Glomerular endothelial cell (primary cell): ENCODE measurements around the gene CANT1. TPM values are rescaled to one million over a fixed set of nuclear protein-coding genes. Genes with fewer than 3 reads are reported as not detected.

Experiments used
- DNase-seq: peaks from one replicate; pipeline ENCODE4 v3.0.0-alpha.2; 2011; ENCODE audit warnings: low read depth, low spot score; ENCODE audit errors: extremely low read depth
- total RNA-seq: library from RNA; depleted of rRNA; stranded (reverse); fragments of >200 nt; gene quantifications from 2 replicates; pipeline ENCODE4 v1.2.3, GENCODE V29; 2015

The CANT1 gene
- total RNA-seq, 1 donor from 2014 or later: 62.4 TPM

DNA sequence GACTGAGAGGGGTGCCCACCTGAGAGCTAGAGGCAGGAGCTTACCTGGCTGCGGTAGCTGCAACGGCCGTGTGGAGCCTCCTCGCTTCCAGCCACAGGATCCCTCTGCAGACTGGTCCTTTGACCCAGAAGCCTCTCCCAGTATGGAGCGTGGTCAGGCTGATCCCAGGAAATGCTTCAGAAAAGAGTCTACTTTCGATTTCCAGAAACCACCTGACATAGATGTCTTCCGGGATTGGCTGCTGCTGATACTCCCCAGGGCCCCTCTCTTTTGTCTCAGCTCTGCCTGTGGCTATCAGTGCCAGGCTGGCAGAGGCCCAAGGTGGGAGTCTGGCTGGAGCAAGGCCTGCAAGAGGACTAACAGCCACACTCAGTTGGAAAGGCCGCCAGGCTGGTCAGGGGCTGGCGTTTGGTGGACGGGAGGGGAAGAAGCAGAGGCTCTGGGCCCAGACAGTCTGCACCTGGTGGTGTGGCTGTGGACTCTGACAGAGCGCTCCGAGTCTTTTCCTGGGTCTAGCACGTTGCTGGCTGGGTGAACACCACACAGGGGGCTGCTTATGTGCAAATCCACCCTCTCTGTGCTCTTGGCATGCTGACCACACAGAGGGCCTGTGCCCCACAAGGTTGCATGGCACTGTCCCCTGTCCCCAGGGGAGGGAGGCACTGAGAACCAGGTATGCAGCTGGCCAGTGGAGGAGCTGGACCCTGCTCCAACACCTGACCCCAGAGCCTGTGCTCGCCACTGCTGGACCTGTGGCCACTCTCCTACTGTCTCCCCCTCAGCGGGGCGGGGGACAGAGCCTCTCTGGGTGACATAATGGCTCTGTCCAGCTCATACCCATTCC lies 29.6 kb downstream of the CANT1 start, which contains the start of gene LGALS3BP:
Gene LGALS3BP, minus strand, starts transcription at position 144 of the 844 bp plus-strand sequence. CDS start 2,732 bp downstream, outside the sequence.
- DNase-seq: no peak

DNA sequence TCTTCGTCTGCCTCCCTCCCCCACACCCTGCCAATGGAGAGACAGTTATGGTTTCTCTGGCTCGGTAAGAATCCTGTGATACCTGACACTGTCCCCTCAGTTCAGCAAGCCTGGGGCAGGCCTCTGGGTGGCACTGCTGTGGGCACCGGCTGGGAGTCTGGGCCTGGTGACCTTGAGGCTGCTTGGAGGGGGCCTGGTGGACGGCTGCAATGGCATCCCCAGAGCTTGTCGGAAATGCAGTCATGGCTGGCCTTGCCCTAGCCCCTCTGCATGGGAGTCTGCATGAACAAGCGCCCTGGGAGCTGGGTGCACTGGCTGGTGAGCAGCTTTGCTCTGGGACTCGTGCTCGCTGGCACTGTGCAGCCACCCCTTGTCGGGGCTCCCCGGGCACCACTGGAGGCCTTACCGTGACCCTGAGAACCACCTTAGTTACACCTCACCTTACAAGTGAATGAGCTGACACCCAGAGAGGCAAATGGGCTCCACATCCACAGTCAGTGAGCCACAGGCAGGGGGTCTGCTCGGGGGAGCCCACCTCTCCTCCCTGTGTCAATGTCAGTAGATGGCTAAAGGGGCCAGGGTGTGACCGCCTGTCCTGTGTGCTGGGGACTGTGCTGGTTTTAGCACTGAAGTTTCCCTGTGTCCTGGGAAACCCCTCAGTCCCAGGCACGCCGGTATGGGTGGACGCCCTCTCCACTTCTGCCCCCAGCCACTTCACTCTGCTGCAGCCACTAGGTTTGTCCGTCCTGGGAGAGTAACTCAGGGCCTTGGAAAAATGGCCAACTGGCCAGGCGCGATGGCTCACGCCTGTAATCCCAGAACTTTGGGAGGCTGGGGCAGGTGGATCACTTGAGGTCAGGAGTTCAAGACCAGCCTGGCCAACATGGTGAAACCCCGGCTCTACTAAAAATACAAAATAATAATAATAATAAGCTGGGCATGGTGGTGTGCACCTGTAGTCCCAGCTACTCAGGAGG lies 31.3 kb downstream of the CANT1 start:
- DNase-seq: no peak

DNA sequence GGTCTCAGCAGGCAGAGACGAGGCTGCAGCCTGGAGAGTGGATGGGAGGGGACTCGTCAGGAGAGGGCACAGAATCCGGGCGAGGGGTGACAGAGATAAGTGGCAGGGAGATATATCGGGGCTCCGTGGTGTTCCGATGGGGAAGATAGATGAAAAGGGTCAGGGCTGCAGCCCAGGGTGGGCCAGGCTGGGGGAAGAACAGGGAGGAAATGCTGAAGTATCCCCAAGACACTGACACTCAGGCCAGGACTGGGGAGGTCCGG lies 32.0 kb downstream of the CANT1 start:
- no peak for DNase-seq

DNA sequence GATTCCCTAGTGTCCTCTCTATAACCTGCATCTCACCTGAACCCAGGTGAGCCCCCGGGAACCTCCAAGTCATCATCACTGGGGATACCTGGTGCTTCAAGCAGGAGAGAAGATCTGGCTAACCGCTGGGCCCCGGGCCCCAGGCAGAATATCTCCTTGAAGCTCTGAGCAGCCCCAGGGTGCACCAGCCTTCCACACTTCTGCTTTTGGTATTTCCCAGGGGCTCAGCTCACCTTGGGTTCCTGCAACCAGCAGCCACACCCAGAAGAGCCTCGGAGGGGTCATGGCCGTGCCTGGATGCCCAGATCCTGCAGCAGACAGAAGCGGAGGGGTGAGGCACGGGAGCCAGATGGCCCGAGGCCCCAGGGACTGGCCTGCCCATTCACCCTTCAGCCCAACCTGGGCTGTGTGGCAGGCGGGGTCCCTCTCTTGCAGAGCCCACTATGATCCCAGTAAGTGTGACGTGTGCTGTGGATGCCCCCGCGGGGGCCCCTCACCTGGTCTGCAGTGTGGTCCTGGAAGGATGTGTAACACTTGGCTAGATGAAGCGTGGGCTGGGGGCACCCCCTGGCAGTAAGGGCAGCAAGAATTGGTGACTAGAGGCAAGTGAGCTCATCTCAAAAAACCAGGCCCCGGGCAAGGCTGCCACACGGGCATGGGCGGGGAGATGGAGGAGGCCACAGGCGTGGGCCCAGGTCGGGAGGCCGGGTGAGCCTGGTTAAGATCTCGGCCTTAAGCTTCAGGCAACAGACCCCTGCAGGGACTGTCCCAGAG lies 32.5 kb downstream of the CANT1 start:
- DNase-seq: no peak

DNA sequence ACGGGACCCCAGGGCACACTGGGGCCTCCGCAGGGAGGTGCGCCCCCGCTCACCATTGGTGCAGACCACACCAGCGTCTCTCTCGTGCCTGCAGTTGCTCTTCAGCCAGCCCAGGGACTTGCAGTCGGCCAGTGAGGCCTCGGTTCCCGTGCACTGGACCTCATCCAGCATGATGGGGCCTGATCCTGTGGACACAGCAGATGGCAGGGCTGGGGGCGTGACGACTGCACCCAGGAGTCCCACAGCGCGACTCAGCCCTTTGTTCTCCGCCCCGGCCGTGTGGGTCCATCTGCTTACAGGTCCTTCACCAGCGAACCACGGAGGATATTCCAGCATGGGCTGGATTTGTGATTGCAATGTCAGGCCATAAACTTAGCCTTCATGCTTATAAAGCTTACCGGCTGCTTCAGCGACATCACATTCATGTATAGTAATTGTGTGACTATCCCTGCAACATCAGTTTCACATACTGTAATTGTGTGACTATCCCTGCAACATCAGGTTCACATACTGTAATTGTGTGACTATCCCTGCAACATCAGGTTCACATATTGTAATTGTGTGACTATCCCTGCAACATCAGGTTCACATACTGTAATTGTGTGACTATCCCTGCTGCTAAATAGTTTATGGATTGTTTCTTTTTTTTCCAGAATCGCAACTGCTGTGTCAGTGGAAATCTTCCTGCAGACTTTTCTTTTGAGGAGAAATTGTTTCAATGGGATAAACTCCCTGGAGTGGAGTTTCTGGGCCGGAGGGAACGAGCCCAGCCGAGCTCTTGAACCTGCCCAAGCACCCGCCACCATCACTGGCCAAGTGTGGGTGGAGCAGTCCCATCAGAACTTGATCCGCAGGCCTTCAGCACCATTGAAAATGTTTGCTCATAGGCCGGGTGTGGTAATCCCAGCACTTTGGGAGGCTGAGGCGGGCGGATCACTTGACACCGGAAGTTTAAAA lies 34.7 kb downstream of the CANT1 start:
- peak; percentile 16 for DNase-seq

DNA sequence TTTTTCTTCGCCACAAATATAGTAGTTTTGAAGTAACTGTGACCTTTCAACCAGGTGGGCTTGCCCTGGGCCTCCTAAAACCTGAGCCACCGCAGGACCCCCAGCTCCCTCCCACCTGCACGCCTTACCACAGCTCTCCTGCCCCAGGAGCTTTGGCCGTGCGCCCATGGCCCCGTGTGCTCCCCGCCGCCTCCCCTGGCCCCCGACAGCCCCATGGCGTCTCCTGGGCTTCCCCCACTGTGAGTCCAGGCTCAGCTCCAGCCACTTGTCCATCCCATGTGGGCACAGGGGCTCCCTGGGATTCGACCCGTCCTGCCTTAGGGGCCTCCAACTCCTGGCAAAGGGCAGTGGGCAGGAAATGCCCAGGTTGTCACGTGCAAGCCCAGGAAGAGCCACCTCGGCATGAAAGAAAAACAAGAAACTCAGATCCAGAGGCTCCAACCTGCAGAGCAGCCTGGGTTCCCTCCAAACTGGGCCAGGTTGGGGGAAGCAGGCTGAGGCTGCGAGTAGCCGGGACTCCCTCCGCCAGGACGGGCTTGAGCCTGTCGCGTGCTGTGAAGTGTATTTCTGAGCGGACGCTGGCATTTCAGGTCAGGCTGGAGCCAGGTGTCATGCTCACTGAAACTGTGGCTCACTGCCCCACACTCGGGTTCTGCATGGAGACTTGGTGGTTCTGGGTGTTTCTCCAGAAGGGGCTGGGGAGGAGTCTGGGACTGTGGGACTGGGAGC lies 35.6 kb downstream of the CANT1 start:
- DNase-seq: no peak

DNA sequence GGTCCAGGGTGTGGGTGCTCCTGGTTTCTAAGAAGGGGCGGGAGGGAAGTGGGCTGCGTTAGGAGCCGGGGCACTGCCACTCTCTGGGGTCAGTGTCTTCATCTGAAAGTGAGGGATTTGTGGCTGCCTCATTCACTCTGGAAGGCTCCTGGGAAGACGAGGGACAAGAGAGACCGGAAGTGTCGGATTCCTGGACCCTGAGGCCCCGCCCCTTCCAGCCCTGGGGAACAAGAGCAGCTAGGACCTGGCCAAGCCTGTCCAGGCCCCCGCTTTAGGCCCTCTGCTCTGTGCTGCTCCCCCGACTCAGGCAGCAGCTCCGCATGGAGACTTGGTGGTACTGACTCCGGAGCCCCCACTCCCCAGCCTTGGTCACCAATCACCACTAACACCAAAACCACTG lies 36.4 kb downstream of the CANT1 start:
- no peak for DNase-seq

DNA sequence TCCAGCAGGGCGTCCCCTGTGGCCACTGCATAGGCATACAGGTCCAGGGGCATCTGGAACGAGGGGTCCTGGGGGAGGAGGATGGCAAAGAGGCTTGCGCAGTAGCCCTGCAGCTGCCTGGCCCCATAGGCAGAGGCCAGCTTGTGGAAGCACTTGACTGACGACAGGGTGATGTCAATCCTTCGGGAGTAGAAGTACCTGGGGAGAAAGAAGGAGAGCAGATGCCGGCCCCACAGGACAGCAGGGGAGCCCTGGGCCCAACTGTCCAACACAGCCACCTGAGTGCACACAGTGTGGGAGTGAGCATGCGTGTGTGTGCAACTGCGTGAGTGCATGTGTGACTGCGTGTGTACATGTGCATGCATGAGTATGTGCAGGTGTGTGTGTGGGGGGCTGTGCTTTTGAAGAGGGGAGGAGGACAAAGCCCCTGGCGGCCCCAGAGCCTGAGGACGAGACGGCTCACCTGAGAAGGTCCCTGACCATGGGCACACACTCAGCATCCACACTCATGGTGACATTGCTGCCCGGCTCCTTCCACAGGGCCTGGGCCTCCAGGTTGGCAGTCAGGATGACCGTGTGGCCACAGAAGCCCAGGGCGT lies 37.0 kb downstream of the CANT1 start:
- no peak for DNase-seq

DNA sequence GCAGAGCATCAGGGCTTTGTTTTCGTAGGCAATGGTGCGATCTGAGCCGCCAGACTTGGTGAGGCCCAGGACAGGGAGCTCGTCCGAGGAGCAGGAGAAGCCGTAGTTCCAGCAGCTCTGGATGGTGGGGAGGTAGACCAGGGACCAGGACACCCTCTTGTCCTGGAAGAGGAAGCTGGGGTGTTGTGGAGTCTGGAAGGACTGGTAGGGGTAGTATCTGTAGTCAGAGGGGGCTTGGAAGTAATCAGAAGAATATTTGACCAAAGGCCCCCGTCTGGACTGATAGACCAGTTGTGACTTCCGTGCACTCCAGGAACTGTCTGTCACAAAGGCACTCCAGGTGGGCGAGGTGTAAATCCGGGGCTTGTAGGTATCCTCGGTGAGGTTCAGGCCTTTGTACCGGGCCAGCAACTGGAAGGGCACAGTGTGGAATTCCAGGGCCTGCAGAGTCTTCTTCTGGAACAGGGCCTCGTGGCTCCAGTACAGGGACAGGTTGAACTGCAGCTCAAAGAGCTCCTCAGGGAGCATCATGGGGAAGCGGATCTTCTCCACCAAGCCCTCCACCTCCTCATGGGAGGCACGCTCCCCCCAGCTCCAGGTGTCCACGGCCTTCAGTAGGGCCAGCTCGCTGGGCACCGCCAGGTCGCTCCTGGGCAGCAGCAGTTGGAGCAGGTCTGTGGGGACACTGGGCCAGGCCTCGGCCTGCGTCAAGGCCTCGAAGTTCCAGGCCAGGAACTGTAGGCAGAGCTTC lies 37.6 kb downstream of the CANT1 start:
- DNase-seq: no peak

DNA sequence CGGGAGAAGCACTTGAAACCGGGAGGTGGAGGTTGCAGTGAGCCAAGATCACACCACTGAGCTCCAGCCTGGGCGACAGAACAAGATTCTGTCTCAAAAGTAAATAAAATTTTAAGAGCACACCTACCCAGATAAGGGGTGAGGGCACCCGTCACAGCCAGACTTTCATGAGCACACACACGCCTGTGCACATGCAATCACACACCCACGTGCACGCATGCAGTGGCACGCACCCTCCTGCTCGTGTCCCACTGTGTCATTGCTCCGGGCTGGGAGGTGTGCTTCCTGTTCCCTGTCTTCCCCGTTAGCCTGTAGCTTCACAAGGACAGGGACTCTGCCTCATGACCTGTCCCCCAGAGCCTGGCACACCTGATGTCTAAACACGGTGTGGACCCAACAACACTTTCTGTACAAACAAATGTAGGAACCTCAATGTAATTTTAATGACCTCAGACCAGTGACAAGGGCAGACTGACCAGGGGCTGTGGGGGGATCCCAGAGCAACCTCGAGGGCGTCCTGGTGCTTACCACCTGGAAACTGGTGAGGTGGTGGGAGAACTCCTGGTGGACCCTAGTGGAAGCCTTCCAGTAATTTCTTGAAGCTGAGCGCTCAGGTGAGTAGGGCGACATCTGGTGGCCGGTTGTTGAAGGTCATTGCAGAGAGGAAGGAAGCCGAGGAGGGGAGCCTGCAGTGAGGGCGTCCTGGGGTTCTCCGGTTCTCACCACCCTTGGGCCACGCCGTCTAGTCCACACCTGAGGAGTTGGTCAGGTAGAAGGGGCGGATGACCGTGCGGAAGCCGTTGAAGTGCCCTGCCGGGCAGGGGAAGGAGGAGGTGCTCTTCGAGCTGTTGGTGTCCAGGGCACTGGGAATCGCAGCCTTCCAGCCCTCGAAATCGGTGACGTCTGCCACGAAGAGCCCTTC lies 38.5 kb downstream of the CANT1 start:
- DNase-seq: no peak

DNA sequence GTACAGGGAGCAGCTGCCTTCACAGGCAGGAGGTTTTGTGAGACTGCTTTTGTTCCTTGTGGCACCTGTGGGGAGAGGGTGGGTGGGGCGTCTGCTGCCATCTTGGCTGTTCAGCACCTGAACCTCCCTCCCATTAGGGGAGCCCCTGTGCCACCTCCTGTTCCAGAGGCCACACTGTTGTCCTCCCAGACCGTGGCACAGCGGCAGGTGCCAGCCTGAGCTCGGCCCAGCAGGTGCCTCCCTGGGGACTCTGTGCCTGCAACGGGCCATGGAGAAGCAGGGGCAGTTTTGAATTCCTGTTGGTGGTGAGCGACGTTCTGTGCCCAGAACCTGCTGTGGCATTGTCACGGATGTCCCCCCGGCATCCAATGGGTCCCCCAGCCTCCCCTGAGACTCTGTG lies 39.7 kb downstream of the CANT1 start:
- DNase-seq: no peak

DNA sequence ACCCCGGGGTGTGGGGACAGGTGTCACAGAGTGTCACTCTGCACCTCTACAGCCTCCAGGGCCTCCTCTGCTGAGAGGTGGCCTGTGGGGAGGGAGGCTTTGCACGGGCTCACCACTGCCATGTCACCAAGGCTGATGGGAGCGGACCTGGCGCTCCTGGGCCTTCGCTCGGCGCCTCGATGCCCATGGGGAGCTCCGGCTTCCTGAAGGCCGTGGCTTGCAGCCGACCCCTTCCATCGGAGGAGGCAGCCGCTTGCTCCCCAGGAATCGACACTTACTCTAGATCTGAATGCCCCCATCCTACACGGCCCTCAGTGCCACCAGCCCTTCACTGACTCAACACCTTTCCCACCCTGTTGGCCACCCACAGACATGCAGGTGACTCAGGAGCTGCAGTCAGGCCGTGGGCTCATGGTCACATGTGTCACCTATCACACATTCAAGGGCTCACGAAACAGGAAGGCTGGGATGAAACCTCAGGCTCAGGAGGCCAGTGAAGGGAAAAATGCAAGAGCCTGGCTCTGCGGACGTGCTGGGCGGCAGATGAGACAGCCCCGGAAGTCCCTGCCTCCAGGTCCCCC lies 41.7 kb downstream of the CANT1 start:
- DNase-seq: no peak

DNA sequence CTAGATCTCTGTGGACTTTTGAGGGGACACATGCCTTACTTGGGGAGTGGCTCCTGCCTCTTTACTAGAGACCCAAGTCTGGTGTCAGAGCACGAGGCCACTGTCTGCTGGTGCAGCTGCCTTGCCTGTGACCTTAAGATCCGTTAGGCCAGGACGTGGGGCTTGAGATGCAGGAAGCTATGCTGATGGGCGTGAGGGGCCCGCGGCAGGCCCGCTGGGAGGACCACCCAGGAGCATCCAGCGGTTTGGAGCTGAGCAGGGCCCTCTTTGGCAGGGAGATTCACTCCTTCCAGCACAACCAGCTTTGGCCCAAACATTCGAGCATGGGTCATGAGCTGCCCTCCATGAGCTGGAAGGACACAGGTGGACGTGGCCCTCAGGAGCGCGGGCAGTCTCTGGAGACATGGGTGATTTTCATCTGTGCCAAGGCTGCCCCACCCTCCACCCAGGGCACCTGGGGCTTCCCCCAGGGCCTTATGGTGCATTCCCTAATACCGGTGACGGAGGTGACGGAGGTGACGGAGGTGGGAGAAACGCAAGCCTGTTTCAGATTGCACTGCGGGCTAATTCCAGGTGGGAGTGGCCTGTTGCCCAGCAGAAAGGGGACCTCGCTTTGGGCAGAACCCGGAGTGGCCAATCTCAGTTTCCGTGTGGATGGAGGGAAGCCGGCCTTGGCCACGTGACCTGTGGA lies 42.5 kb downstream of the CANT1 start:
- no peak for DNase-seq

DNA sequence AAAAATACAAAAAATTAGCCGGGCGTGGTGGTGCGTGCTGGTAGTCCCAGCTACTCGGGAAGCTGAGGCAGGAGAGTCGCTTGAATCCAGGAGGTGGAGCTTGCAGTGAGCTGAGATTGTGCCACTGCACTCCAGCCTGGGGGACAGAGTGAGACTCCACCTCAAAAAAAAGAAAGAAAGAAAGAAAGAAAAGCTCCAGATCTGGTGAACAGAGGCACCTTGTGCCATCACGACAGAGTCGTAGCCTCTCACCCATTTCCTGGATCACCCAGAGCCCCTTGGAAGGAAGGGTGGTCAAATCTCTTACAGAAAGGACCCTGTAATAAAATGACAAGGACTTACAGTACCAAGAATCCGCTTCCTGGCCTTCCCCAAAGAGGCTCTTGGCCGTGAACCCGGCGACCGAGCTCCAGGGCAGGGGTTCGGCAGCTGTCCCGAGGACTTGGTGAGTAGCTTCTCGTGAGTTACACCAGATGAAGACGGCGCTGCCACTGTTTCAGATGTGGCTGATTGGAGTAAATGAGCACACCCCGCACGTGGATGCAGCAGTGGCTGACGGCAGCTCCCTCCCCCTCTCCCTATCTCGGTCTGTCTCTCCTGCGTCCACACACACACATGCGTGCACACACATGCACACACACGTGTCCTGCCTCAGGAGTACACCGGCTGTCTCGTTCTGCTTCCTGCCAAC lies 43.3 kb downstream of the CANT1 start:
- no peak for DNase-seq

DNA sequence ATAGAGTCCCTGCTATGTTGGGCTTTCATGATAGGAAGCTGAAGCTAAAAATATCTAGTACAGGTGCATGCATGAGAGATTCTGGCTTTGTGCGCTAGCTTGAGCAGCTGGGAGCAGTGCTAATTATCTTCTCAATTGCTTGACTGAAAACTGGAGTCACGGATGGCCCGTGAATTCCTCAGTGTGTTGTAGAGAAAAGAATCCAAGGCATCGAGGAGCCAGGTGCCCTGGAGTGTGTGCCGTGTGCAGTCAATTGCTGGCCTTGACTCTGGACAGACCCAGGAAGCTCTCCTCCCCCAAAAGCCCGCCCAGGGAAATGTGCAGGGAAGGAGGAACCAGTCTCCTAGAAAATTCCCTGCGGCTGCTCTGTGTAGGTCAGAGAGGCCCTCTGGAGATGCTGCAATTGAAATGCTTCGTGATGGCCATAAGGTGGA lies 44.1 kb downstream of the CANT1 start:
- DNase-seq: no peak
